Inflammatory macrophage (primary cell): ENCODE results near the gene DND1.
"Not testable (repeated sequence)": the region's sequence is repeated elsewhere in the genome, so short reads cannot be mapped to it uniquely, and the experiment has no call there.

Experiments
- DNase-seq, 2 donors: peaks; one replicate each; pipeline ENCODE4 v3.0.0-alpha.2; 2020 to 2022

The DND1 gene

DNA sequence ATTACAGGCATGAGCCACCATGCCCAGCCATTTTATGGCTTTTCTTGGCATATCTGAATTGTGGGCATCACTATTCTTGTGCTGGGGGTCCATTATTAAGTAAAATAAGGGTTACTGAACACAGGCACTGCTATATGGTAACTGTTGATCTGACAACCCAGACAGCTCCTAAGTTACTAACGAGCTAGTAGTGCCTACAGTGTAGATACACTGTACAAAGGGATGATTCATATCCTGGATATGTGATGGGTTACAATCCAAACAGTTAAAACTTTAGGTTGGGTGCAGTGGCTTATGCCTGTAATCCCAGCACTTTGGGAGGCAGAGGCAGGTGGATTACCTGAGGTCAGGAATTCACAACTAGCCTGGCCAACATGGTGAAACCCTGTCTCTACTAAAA lies 44.7 kb downstream of the DND1 start:
- no peak for DNase-seq

DNA sequence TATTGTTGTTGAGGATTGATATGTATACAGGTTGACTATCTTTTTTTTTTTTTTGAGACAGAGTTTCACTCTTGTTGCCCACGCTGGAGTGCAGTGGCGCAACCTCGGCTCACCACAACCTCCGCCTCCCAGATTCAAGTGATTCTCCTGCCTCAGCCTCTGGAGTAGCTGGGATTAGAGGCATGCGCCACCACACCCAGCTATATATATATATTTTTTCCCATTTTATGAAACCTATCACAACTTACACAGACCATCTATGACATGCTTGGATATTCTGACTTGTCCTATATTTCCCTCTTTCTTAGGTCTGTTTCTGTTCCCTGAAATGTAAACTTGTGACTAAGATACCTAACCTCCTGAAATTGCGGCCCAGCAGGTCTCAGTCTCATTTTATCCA lies 45.4 kb downstream of the DND1 start:
- peak in 1 of 2 donors; percentile 9 for DNase-seq

DNA sequence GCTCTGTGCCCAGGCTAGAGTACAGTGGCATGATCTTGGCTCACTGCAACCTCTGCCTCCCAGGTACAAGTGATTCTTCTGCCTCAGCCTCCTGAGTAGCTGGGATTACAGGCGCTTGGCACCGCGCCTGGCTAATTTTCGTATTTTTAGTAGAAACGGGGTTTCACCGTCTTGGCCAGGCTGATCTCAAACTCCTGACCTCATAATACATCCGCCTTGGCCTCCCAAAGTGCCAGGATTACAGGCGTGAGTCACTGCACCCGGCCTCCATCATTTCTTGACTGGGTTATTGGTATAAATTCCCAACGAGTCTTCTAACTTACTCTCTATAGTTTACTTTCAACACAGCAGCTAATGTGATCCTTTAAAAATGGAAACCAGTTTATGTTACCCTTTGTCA lies 48.5 kb downstream of the DND1 start:
- DNase-seq: not testable (repeated sequence)

DNA sequence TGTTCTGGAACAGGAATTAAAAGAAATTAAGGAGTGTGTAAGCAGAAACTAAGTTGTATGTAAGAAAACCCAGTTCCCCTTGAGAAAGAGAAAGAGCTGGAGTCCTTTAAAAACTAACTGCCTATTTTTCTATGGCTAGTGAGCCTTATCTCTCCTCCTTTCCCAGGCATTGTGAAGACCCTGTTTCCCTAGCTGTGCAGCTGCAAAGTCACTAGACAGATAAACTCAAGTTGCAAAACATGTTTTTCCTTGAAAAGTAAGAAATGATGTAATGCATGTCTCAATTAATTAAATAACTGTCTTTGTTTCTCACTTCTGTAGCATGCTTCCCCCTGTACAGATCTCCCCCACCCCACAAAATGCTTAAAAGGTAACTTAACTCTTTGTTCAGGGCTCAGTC lies 50.3 kb downstream of the DND1 start:
- not testable (repeated sequence) for DNase-seq

DNA sequence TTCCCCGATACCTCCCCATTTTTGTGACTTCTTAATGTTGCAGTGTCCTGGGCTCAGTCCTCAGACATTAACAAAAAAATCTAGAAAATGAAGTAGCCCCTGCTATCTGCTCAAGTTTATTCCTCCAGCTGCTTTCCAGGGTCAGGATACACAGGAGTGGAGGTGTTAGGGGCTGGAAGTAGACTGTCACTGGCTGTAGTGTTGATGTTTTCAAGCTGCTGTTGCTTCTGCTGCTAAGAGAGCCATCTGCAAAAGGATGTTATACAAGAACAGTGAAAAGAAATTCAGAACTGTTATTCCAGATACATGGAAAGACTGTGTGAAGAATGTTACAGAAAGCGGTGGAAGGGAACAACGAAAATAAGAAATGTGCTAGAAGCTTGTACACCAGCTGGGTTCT lies 51.1 kb downstream of the DND1 start:
- no peak for DNase-seq
